Measurements from ENCODE around the gene STRN.
"Not testable (repeated sequence)": the region's sequence is repeated elsewhere in the genome, so short reads cannot be mapped to it uniquely, and the experiment has no call there.

Gene STRN

GRCh38 chr2:36824683-36825082 lies 141.7 kb downstream of the STRN start:
- DNase-seq: not testable (repeated sequence)

- no peak for DNase-seq
Measured at GRCh38 chr2:36824273-36824672, 142.1 kb downstream of the STRN start.

- DNase-seq: no peak
Measured at GRCh38 chr2:36823862-36824261, 142.5 kb downstream of the STRN start.

- no peak for DNase-seq
Measured at GRCh38 chr2:36820942-36821605, 145.3 kb downstream of the STRN start.

- DNase-seq: no peak
Measured at GRCh38 chr2:36819095-36819711, 147.1 kb downstream of the STRN start.

GRCh38 chr2:36818542-36818941 lies 147.8 kb downstream of the STRN start:
- no peak for DNase-seq

GRCh38 chr2:36812196-36812595 lies 154.1 kb downstream of the STRN start:
- DNase-seq: no peak

GRCh38 chr2:36811071-36811470 lies 155.3 kb downstream of the STRN start:
- no peak for DNase-seq

- DNase-seq: no peak
Measured at GRCh38 chr2:36809069-36809445, 157.3 kb downstream of the STRN start.

GRCh38 chr2:36808386-36809068 lies 157.8 kb downstream of the STRN start:
- no peak for DNase-seq

- no peak for DNase-seq
Measured at GRCh38 chr2:36807223-36807886, 159.0 kb downstream of the STRN start.

GRCh38 chr2:36805635-36806224 lies 160.6 kb downstream of the STRN start:
- no peak for DNase-seq

- no peak for DNase-seq
Measured at GRCh38 chr2:36802952-36803351, 163.4 kb downstream of the STRN start.

GRCh38 chr2:36801088-36801487 lies 165.2 kb downstream of the STRN start:
- no peak for DNase-seq

GRCh38 chr2:36800381-36800780 lies 166.0 kb downstream of the STRN start:
- DNase-seq: no peak

GRCh38 chr2:36798724-36799123 lies 167.6 kb downstream of the STRN start:
- no peak for DNase-seq

- DNase-seq: no peak
Measured at GRCh38 chr2:36797324-36798070, 168.8 kb downstream of the STRN start.
